ENCODE data around the gene PLCD1. TPM values are rescaled to one million over a fixed set of nuclear protein-coding genes. Genes with fewer than 3 reads are reported as not detected.
A peak's percentile ranks its signal among the peaks of the same experiment; 100 is the strongest.
"Not testable (repeated sequence)": the region's sequence is repeated elsewhere in the genome, so short reads cannot be mapped to it uniquely, and the experiment has no call there.

PLCD1 gene
- total RNA-seq = 15.1 and 15.5 TPM in 2 replicates

- TF ChIP-seq CTCF (IDR thresholded peaks at IDR 0.05; ENCODE audit: insufficient read depth, low read depth, low read length) = no peak
- DNase-seq (ENCODE audit: low read depth) = peak; percentile 64
- H3K4me3 ChIP-seq (ENCODE audit: low read depth, low read length) = peak within 1 kb of the TSS; percentile 72
Measured at GRCh38 chr3:38029400-38030125, at the start of gene PLCD1. Gene PLCD1, minus strand, starts transcription at chr3:38029642. Its CDS starts 103 bp downstream, at chr3:38029539.

GRCh38 chr3:38077073-38077472, 47.6 kb upstream of the PLCD1 start:
- H3K4me3 ChIP-seq (ENCODE audit: low read depth, low read length); DNase-seq (ENCODE audit: low read depth): not testable (repeated sequence)

GRCh38 chr3:38070013-38070412, 40.6 kb upstream of the PLCD1 start:
- no peak overlapping the region for H3K4me3 ChIP-seq (ENCODE audit: low read depth, low read length)
- no peak for DNase-seq (ENCODE audit: low read depth)
- TF ChIP-seq CTCF (IDR thresholded peaks at IDR 0.05; ENCODE audit: insufficient read depth, low read depth, low read length) = no peak

GRCh38 chr3:38067508-38068233, 38.2 kb upstream of the PLCD1 start:
- TF ChIP-seq CTCF (IDR thresholded peaks at IDR 0.05; ENCODE audit: insufficient read depth, low read depth, low read length) = no peak
- no peak overlapping the region for H3K4me3 ChIP-seq (ENCODE audit: low read depth, low read length)
- peak; percentile 34 for DNase-seq (ENCODE audit: low read depth)

GRCh38 chr3:38064453-38064852, 35.0 kb upstream of the PLCD1 start:
- H3K4me3 ChIP-seq (ENCODE audit: low read depth, low read length); DNase-seq (ENCODE audit: low read depth): not testable (repeated sequence)

- no peak for DNase-seq (ENCODE audit: low read depth)
- no peak for TF ChIP-seq CTCF (IDR thresholded peaks at IDR 0.05; ENCODE audit: insufficient read depth, low read depth, low read length)
- no peak overlapping the region for H3K4me3 ChIP-seq (ENCODE audit: low read depth, low read length)
Measured at GRCh38 chr3:38062809-38063208, 33.4 kb upstream of the PLCD1 start.

GRCh38 chr3:38059591-38059990, 30.1 kb upstream of the PLCD1 start:
- DNase-seq (ENCODE audit: low read depth) = no peak
- no peak overlapping the region for H3K4me3 ChIP-seq (ENCODE audit: low read depth, low read length)
- TF ChIP-seq CTCF (IDR thresholded peaks at IDR 0.05; ENCODE audit: insufficient read depth, low read depth, low read length) = no peak

- no peak for TF ChIP-seq CTCF (IDR thresholded peaks at IDR 0.05; ENCODE audit: insufficient read depth, low read depth, low read length)
- DNase-seq (ENCODE audit: low read depth) = no peak
- H3K4me3 ChIP-seq (ENCODE audit: low read depth, low read length) = no peak overlapping the region
Measured at GRCh38 chr3:38059148-38059547, 29.7 kb upstream of the PLCD1 start.
